Upper lobe of left lung (tissue), 6 donors: ENCODE data around the gene GIPC1. TPM values are rescaled to one million over a fixed set of nuclear protein-coding genes. Genes with fewer than 3 reads are reported as not detected.

Experiments used
- ATAC-seq, 2 donors: fragments of 200-7000 bp; cut with Tn5 transposase; one replicate each; pipeline ENCODE4 v1.9.1; 2022; ENCODE audit warnings: mild to moderate bottlenecking in 2 of 2, moderate library complexity in 2 of 2; ENCODE audit not compliant: low FRiP score in 2 of 2
- DNase-seq, 2 donors: peaks; one replicate each; pipeline ENCODE4 v3.0.0-alpha.2; 2019 to 2020
- H3K27ac ChIP-seq, 4 donors: fragments of 200-600 bp; sonication (generic); one replicate each; pipeline ENCODE4 v1.5.1; 2016 to 2019
- H3K27me3 ChIP-seq, 4 donors: fragments of 200-600 bp; sonication (generic); one replicate each; pipeline ENCODE4 v1.5.1; 2017 to 2019
- H3K36me3 ChIP-seq, 4 donors: fragments of 200-600 bp; sonication (generic); one replicate each; pipeline ENCODE4 v1.5.1; 2016 to 2019
- H3K4me1 ChIP-seq, 4 donors: fragments of 200-600 bp; sonication (generic); one replicate each; pipeline ENCODE4 v1.5.1; 2018 to 2019
- H3K4me3 ChIP-seq, 4 donors: fragments of 200-600 bp; sonication (generic); one replicate each; pipeline ENCODE4 v1.5.1; 2017 to 2019; ENCODE audit warnings: mild to moderate bottlenecking in 2 of 4, moderate library complexity in 1 of 4
- H3K9me3 ChIP-seq, 4 donors: fragments of 200-600 bp; sonication (generic); one replicate each; pipeline ENCODE4 v1.5.1; 2018 to 2019
- EP300 ChIP-seq, 4 donors: sonication (generic); formaldehyde crosslinking; IDR thresholded peaks; one replicate each; pipeline ENCODE4 v1.5.1; 2017; ENCODE audit warnings: antibody characterized with exemption in 4 of 4, control low read depth in 2 of 4
- POLR2A ChIP-seq, 4 donors: fragments of 450-650 bp; IDR thresholded peaks; one replicate each; pipeline ENCODE4 v1.5.1; 2016 to 2017; ENCODE audit warnings: antibody characterized with exemption in 4 of 4, mild to moderate bottlenecking in 2 of 4
- POLR2AphosphoS5 ChIP-seq, 2 donors: sonication (generic); formaldehyde crosslinking; IDR thresholded peaks; one replicate each; pipeline ENCODE4 v1.5.1; 2017; ENCODE audit warnings: antibody characterized with exemption in 2 of 2
- WGBS, 2 donors: methylation state at CpG; one replicate each; pipeline ENCODE4 v1.1.5; 2017 to 2018; 5-methylcytosine and 5-hydroxymethylcytosine counted together
- total RNA-seq, 6 donors: library from RNA; depleted of rRNA in 4 of 6; stranded (reverse); fragments of >200 nt in 4 of 6; gene quantifications; one replicate each; pipeline versions ENCODE4 v1.1.0 to v1.2.1, GENCODE V29; 2016 to 2021
- TF ChIP-seq, protein P1 (sequence below), 6 experiments: fragments of 450-650 bp in 4 of 6; fragments of 200-600 bp in 2 of 6; sonication (generic) in 2 of 6; IDR thresholded peaks; one replicate each; pipeline ENCODE4 v1.5.1; 2016 to 2019; ENCODE audit warnings: antibody characterized with exemption in 6 of 6
- donor health status: DM: no; HTN: no; CAD: no; lungs with moderate emphysema.
- donor health status: DM: no; HTN: yes; CAD: no; lungs with severe emphysema.

GIPC1 gene
- total RNA-seq, 6 donors from 2014 or later, result 103 to 283 (median 152) TPM

DNA sequence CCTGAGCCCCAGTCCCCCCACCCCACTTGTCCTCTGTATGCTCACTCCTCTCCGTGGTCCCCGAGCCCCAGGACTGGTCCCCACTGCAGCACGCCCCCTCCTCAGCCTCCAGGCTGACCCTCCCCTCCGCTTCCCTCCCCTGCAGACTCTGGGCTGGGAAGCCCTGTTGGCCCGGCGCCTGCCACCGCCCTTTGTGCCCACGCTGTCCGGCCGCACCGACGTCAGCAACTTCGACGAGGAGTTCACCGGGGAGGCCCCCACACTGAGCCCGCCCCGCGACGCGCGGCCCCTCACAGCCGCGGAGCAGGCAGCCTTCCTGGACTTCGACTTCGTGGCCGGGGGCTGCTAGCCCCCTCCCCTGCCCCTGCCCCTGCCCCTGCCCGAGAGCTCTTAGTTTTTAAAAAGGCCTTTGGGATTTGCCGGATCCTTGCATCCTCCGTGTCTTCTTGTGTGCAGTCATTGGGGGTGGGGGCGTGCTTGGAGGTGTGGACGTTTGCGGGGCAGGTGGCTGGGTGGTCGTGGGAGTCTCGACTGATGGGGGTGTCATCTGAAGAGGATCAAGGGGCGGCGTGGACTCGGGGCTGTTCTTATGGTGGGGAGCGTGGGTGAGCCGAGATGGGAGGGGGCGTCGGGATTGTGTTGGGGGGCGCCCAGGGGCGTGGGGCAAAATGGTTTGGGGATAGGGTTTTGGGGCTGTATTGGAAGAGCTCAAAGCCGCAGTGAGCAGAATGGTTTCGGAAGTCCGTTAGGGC, 24.3 kb downstream of the GIPC1 start:
- Histone ChIP-seq H3K4me3 (no peak overlapping the region), H3K36me3 (peaks cover 20 to 51% (median 48%) of the 10 kb centered on the region in 4 donors), H3K4me1 (peaks cover 34 to 51% (median 47%) of the 10 kb centered on the region in 4 donors), H3K27me3 (peaks cover 0 to 26% (median 7%) of the 10 kb centered on the region in 4 donors), H3K9me3 (no peaks in the 10 kb centered on the region), H3K27ac (no peak overlapping the region)
- DNase-seq (peak in 1 of 2 donors; percentile 86), ATAC-seq (no peak)
- 66 to 85% methylated on average over 43 to 45 of the region's 46 CpGs for WGBS, 2 donors
- TF ChIP-seq, protein P1, sequence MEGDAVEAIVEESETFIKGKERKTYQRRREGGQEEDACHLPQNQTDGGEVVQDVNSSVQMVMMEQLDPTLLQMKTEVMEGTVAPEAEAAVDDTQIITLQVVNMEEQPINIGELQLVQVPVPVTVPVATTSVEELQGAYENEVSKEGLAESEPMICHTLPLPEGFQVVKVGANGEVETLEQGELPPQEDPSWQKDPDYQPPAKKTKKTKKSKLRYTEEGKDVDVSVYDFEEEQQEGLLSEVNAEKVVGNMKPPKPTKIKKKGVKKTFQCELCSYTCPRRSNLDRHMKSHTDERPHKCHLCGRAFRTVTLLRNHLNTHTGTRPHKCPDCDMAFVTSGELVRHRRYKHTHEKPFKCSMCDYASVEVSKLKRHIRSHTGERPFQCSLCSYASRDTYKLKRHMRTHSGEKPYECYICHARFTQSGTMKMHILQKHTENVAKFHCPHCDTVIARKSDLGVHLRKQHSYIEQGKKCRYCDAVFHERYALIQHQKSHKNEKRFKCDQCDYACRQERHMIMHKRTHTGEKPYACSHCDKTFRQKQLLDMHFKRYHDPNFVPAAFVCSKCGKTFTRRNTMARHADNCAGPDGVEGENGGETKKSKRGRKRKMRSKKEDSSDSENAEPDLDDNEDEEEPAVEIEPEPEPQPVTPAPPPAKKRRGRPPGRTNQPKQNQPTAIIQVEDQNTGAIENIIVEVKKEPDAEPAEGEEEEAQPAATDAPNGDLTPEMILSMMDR (IDR thresholded peaks at IDR 0.05), result no peak
- TF ChIP-seq EP300 (IDR thresholded peaks at IDR 0.05) (no peak), POLR2A (IDR thresholded peaks at IDR 0.05) (no peak)

DNA sequence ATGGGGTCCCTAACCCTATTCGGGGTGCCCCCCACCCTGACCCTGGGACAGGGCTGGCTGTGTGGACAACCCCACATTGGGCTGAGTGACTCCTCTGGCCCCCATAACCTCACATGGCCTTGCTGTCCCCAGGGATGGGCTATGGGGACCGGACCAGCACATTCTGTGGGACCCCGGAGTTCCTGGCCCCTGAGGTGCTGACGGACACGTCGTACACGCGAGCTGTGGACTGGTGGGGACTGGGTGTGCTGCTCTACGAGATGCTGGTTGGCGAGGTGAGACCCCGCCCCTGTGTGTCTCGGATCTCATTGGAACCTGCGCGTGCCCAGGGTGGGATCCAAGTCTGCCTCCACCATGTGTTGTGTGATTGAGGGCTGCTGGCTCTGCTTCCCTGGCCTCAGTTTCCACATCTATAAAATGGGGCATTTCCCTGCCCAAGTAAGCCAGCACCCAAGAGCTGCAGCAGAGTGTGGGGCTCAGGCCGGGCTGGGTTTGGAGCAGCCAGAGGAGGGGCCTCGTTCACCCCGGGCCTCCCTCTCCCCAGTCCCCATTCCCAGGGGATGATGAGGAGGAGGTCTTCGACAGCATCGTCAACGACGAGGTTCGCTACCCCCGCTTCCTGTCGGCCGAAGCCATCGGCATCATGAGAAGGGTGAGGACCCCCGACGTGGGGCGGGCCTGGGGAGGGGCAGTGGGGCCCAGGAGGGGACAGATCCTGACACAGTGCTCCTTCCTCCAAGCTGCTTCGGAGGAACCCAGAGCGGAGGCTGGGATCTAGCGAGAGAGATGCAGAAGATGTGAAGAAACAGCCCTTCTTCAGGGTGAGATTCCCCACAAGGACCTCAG, 25.7 kb downstream of the GIPC1 start:
- Histone ChIP-seq H3K27ac (no peak overlapping the region), H3K27me3 (peaks cover 0 to 22% (median 7%) of the 10 kb centered on the region in 4 donors), H3K4me1 (peaks cover 28 to 37% (median 34%) of the 10 kb centered on the region in 4 donors), H3K4me3 (no peak overlapping the region), H3K36me3 (peaks cover 31 to 64% (median 60%) of the 10 kb centered on the region in 4 donors), H3K9me3 (no peaks in the 10 kb centered on the region)
- 78 to 87% methylated on average over 21 to 25 of the region's 32 CpGs for WGBS, 2 donors
- ATAC-seq (peak in 1 of 2 donors; percentile 19), DNase-seq (no peak)
- TF ChIP-seq EP300 (IDR thresholded peaks at IDR 0.05) (no peak), POLR2AphosphoS5 (IDR thresholded peaks at IDR 0.05) (no peak), POLR2A (IDR thresholded peaks at IDR 0.05) (no peak)
- TF ChIP-seq, protein P1 (IDR thresholded peaks at IDR 0.05), result no peak

GRCh38 chr19:14467816-14468215, 28.1 kb downstream of the GIPC1 start:
- Histone ChIP-seq H3K27me3 (peaks cover 0 to 6% (median 2%) of the 10 kb centered on the region in 4 donors), H3K4me1 (peaks cover 10 to 13% (median 11%) of the 10 kb centered on the region in 4 donors), H3K36me3 (peaks cover 43 to 89% (median 81%) of the 10 kb centered on the region in 4 donors), H3K4me3 (no peak overlapping the region), H3K9me3 (no peaks in the 10 kb centered on the region), H3K27ac (no peak overlapping the region)
- 74 to 90% methylated on average over 2 to 9 of the region's 9 CpGs for WGBS, 2 donors
- DNase-seq, result no peak
- no peak for TF ChIP-seq POLR2A (IDR thresholded peaks at IDR 0.05)
- TF ChIP-seq EP300 (IDR thresholded peaks at IDR 0.05), result no peak
- TF ChIP-seq POLR2AphosphoS5 (IDR thresholded peaks at IDR 0.05), result no peak
- TF ChIP-seq, protein P1 (IDR thresholded peaks at IDR 0.05), result no peak
- no peak for ATAC-seq

- Histone ChIP-seq H3K27ac (no peak overlapping the region), H3K4me1 (peaks cover 6 to 8% (median 7%) of the 10 kb centered on the region in 4 donors), H3K36me3 (peaks cover 44 to 92% (median 85%) of the 10 kb centered on the region in 4 donors), H3K9me3 (no peaks in the 10 kb centered on the region), H3K27me3 (peaks cover 0 to 2% (median 0%) of the 10 kb centered on the region in 4 donors), H3K4me3 (no peak overlapping the region)
- no peak for DNase-seq
- ATAC-seq, result no peak
- TF ChIP-seq, protein P1 (IDR thresholded peaks at IDR 0.05), result no peak
- no peak for TF ChIP-seq POLR2A (IDR thresholded peaks at IDR 0.05)
- no peak for TF ChIP-seq EP300 (IDR thresholded peaks at IDR 0.05)
- TF ChIP-seq POLR2AphosphoS5 (IDR thresholded peaks at IDR 0.05), result no peak
- WGBS, 2 donors, result 87 to 88% methylated on average over 7 to 12 of the region's 12 CpGs
These were observed 28.5 kb downstream of the GIPC1 start for GRCh38 chr19:14467391-14467790.
